GM20000 (cell line): ENCODE data around the gene TOPBP1.
"Not testable (repeated sequence)": the region's sequence is repeated elsewhere in the genome, so short reads cannot be mapped to it uniquely, and the experiment has no call there.

ENCODE experiments used
- DNase-seq: peaks from one replicate; pipeline ENCODE4 v3.0.0; 2012; ENCODE audit warnings: low spot score
- TF ChIP-seq, protein P1 (sequence below): IDR thresholded peaks from 2 replicates; pipeline ENCODE4 v1.5.1; 2012; ENCODE audit warnings: mild to moderate bottlenecking, control low read depth; ENCODE audit errors: extremely low read depth, missing control alignments

Gene TOPBP1

DNA sequence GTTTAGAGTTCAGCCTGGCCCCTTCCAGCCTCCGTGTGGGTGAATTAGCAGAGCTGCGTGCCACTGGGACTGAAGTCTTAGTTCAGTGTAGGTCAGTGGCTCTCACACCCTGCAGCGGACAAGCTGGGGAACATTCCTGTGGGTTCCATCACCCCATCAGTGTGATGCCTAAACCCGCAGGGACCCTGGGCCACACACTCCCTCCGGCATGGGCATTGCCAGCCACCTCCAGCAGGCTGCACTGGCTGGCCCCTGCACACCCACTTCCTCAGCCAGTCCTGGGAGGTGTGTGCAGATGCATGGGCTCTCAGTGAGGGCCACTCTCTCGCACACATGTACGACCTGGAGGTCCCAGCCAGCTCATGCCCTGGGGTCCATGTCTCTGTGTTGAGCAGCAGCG, 32.1 kb upstream of the TOPBP1 start:
- no peak for DNase-seq
- TF ChIP-seq, protein P1, sequence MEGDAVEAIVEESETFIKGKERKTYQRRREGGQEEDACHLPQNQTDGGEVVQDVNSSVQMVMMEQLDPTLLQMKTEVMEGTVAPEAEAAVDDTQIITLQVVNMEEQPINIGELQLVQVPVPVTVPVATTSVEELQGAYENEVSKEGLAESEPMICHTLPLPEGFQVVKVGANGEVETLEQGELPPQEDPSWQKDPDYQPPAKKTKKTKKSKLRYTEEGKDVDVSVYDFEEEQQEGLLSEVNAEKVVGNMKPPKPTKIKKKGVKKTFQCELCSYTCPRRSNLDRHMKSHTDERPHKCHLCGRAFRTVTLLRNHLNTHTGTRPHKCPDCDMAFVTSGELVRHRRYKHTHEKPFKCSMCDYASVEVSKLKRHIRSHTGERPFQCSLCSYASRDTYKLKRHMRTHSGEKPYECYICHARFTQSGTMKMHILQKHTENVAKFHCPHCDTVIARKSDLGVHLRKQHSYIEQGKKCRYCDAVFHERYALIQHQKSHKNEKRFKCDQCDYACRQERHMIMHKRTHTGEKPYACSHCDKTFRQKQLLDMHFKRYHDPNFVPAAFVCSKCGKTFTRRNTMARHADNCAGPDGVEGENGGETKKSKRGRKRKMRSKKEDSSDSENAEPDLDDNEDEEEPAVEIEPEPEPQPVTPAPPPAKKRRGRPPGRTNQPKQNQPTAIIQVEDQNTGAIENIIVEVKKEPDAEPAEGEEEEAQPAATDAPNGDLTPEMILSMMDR = no peak

DNA sequence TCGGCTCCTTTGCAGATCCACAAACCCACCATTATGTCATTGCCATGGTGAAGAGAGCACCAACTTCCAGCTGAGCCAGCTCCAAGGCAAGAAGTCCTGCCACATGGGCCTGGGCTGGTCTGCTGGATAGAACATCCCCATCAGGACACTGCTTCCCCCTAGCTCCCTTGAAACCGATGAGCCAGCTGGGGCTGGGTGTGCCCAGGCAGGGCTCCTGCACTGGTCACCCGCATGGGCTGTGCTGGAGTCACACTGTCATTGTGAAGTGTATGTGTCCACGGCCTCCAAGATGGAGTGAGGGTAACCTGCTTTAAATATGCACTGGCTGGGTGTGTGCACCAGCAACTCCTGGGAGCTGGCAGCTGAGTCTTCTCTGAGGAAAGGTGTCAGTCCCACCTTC, 31.0 kb upstream of the TOPBP1 start:
- TF ChIP-seq, protein P1 = no peak
- DNase-seq = no peak

DNA sequence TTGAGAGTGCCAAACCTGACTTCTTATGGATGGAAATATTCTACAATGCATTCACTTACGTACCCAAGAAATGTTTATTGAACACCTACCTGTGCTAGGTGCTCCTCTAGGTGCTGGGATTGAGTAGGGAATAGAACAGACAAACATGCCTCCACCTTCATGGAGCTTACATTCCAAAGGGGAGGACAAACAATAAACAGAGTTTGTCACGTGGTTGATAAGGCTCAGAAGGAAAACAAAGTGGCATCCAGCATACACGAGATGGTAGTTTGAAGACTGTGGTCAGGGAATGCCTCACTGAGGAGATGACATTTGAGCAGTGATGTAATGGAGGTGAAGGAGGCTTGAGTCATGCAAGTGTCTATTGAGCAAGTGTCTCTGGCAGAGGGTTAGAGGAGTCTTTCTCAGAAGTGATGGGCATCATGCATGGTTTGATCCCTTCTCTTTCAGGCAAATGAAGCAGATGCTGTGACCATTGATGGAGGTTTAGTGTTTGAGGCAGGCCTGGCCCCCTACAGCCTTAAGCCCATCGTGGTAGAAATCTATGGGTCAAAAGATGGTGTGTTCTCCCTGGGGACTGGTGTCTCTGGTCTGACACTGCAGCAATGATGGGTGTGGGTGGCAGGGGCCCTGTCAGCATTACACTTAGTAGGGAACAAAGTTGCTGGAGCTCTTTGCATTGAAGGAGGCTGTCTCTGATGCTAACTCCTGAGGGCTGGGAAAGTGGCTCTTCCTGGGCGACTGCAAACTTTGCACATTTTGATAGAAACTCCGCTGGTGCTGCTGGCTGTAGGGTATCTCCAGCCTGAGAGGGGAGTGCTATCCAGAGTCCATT, 29.7 kb upstream of the TOPBP1 start:
- TF ChIP-seq, protein P1 = no peak
- DNase-seq = no peak

DNA sequence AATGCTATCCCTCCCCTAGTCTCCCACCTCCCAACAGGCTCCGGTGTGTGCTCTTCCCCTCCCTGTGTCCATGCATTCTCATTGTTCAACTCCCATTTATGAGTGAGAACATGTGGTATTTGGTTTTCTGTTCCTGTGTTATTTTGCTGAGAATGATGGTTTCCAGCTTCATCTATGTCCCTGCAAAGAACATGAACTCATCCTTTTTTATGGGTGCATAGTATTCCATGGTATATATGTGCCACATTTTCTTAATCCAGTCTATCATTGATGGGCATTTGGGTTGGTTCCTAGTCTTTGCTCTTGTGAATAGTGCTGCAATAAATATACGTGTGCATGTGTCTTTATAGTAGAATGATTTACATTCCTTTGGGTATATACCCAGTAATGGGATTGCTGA, 16.3 kb upstream of the TOPBP1 start:
- DNase-seq = not testable (repeated sequence)

DNA sequence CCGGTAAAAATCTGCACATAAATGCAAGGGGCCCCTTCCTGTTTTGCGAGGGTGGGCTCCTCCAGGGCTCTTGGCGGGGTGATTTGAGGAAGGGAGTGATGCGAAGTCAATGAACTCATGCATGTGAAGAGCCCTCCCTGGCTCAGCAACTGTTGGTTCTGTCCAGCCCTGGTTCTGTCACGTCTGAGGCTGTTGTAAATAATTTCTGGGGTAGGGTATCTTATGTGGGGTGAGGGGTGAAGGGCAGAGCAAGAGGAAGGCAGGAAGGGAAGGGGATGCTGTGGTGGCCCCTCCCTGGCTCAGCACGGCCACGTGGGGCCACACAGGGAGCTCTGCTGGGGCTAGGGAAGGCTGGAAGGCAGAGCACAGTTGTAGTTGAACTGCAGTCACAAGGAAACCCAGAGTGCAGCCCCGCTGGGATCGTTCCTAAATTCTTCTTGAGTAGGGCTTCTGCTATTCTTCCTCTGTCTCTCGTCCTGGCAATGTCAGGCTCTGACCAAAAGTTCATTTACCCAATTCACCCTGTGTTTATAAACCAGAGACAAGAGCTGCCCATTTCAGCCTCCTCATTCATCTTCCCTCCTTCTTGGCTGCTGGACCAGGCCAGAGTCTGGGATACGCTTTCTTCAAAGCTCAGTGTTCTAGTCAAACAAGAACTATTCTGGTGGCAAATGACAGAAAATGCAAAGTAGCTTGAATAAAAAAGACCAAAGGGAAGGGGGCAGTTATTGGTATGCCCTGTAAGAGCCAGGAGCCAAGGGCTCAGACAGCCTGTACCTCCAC, 14.8 kb upstream of the TOPBP1 start:
- TF ChIP-seq, protein P1 = no peak
- no peak for DNase-seq

DNA sequence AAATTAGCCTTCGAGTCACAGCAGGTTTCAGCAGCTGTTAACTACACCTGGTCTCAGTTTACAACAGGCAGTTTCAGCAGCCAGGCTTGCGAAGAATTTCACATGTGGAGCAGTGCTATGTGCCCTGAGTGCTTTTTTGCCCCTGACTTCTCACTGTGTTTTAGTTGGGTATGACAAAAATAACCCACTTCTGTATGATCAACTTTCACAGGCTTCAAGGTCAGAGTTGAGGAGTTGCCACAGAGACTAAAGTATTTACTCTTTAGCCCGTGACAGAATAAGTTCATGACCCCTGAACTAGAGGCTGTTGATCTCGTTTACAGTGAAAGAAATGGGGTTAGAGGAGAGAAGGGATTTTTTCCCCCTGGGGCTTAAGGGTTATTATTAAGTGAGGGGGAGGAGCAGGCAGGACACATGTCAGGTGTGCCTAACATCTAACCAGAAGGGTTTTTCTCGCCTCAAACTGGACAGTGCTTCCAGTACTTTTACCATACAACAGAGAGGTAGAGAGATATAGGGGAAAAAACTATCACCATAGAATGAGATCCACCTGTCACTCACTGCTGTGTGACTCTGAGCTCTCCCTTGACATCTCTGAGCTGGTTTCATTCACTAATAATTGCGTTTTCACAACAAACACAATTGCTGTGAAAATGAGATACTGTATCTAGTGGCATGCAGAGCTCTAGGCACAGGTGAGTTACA, 14.0 kb upstream of the TOPBP1 start:
- TF ChIP-seq, protein P1 = no peak
- no peak for DNase-seq

DNA sequence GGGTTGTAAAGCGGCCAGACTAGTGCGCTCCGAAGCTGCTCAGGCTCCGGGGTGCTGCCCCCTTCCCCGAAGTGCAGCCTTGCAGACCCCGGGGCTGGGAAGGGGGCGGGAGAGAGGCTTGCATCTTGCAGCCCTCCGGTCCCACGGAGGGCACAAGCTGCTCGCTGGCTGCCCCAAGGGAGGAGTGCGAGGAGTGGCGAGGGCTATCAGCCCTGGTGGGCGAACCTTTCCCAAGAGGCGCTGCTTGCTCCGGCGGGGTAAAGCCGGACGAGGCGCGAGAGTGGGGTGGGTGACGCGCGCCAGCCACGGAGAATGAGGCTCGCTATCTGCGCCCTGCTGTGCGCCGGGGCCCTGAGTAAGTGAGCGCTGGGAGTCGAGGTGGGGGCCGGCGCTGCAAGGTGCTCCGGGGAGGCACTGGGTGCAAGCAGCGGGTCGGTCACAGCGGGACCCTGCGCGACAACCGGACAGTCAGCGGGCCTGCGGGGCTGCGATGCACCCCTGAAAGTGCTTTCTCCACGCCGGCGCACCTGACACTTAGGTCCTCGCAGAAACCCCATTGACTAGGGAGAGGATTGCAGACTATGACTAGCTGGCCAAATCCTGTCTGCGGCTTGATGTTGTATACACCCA, 12.7 kb upstream of the TOPBP1 start:
- TF ChIP-seq, protein P1 = no peak
- DNase-seq = no peak
